Calu3 (cell line): ENCODE results near the gene ALG11. TPM values are rescaled to one million over a fixed set of nuclear protein-coding genes. Genes with fewer than 3 reads are reported as not detected.

ENCODE experiments used
- BruUV-seq: library from RNA; stranded (reverse); fragments of 400-500 nt; replicated peaks from 2 replicates; lab custom pipeline; 2021; lab: Mats Ljungman, UMichigan
- CTCF ChIA-PET: fragments of 300-600 bp; sonication (Branson Sonifier 250); formaldehyde crosslinking; loops from one replicate; lab custom pipeline; 2022; ENCODE audit warnings: antibody characterized with exemption; lab: Charles Lee
- DNase-seq: peaks from one replicate; pipeline ENCODE4 v3.0.0; 2022
- H3K27ac Mint-ChIP-seq: one replicate; pipeline ENCODE4 v1.8.0; 2022; ENCODE audit warnings: mixed read lengths; ENCODE audit not compliant: unreplicated experiment
- H3K27me3 Mint-ChIP-seq: one replicate; pipeline ENCODE4 v1.8.0; 2022; ENCODE audit warnings: mixed read lengths; ENCODE audit not compliant: unreplicated experiment
- H3K36me3 Mint-ChIP-seq: one replicate; pipeline ENCODE4 v1.8.0; 2022; ENCODE audit warnings: mild to moderate bottlenecking, moderate library complexity, mixed read lengths; ENCODE audit not compliant: insufficient read depth, unreplicated experiment
- H3K4me1 Mint-ChIP-seq: one replicate; pipeline ENCODE4 v1.8.0; 2022; ENCODE audit warnings: mild to moderate bottlenecking, low read depth, mixed read lengths; ENCODE audit not compliant: unreplicated experiment
- H3K4me3 Mint-ChIP-seq: one replicate; pipeline ENCODE4 v1.8.0; 2022; ENCODE audit warnings: mild to moderate bottlenecking, low read depth, moderate library complexity, mixed read lengths; ENCODE audit not compliant: unreplicated experiment
- H3K9me3 Mint-ChIP-seq: one replicate; pipeline ENCODE4 v1.8.0; 2022; ENCODE audit warnings: low read depth, mixed read lengths; ENCODE audit not compliant: unreplicated experiment
- intact Hi-C: fragments of 100-400 bp; cut with micrococcal nuclease; formaldehyde crosslinking; loops from one replicate; pipeline ENCODE4 v1.10.0; 2022; ENCODE audit not compliant: unreplicated experiment
- total RNA-seq: library from RNA; stranded (reverse); gene quantifications from 2 replicates; pipeline ENCODE4 v1.2.3, GENCODE V29; 2022
- TF ChIP-seq, protein P1 (sequence below): fragments of 200-600 bp; IDR thresholded peaks from one replicate; pipeline ENCODE4 v1.8.0; 2022; ENCODE audit warnings: antibody characterized with exemption; ENCODE audit not compliant: unreplicated experiment

ALG11 gene
- total RNA-seq, 1 experiment from 2014 or later = 34.3 TPM

DNA sequence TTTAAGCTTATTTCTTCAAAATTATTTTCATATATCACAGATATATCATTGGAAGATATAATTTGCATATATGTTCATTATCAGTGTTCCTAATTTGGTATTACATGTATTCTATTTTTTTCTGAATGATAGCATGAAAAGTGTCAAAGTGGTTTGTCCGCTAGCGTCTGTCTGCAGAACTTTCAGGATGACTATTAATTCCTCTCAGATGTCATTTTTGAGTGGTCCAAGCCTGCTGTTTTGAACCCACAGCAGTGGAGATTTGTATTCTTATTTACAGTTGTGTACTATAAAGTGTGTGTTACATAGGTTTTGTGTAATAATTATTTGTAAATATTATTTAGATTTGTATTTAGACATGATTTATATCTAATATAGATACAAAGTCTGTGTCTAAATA is 20.8 kb downstream of the ALG11 start:
- no peak for DNase-seq
- Mint-ChIP-seq H3K36me3 (peaks cover under 1% of the 10 kb centered on the region), H3K27ac (no peak overlapping the region), H3K27me3 (no peaks in the 10 kb centered on the region), H3K9me3 (peaks cover 2% of the 10 kb centered on the region), H3K4me3 (no peak overlapping the region), H3K4me1 (no peaks in the 10 kb centered on the region)
- intact Hi-C loops = no loop called here
- CTCF ChIA-PET = no interaction called here
- no TSS peak for BruUV-seq
- TF ChIP-seq, protein P1, sequence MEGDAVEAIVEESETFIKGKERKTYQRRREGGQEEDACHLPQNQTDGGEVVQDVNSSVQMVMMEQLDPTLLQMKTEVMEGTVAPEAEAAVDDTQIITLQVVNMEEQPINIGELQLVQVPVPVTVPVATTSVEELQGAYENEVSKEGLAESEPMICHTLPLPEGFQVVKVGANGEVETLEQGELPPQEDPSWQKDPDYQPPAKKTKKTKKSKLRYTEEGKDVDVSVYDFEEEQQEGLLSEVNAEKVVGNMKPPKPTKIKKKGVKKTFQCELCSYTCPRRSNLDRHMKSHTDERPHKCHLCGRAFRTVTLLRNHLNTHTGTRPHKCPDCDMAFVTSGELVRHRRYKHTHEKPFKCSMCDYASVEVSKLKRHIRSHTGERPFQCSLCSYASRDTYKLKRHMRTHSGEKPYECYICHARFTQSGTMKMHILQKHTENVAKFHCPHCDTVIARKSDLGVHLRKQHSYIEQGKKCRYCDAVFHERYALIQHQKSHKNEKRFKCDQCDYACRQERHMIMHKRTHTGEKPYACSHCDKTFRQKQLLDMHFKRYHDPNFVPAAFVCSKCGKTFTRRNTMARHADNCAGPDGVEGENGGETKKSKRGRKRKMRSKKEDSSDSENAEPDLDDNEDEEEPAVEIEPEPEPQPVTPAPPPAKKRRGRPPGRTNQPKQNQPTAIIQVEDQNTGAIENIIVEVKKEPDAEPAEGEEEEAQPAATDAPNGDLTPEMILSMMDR = no peak

DNA sequence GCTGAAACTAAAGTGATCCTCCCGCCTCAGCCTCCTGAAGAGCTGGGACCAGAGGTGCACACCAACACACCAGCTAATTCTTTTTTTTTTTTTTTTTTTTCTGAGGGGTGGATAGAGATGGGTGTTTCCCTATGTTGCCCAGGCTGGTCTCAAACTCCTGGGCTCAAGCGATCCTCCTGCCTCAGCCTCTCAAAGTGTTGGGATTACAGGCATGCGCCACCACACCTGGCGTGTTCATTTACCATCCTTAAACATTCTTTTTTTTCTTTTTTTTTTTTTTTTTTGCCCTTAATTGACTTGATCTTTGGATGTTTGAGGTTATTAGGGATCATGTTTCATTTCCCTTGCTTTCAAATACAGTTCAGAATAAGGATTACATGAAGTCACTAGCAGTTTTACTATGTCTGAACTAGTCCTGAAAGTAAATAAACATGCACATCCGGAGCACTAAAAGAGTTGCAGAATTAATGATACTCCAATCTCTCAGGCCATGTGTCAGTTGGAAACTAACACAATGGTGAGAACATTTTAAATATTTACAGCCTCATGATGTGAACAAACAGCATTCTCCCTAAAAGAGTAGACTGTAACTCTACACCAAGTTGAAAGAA is 22.5 kb downstream of the ALG11 start:
- DNase-seq = no peak
- CTCF ChIA-PET = no interaction called here
- no peaks in the 10 kb centered on the region for H3K27me3 Mint-ChIP-seq
- no peak overlapping the region for H3K27ac Mint-ChIP-seq
- H3K4me1 Mint-ChIP-seq = no peaks in the 10 kb centered on the region
- no peaks in the 10 kb centered on the region for H3K9me3 Mint-ChIP-seq
- H3K4me3 Mint-ChIP-seq = no peak overlapping the region
- no TSS peak for BruUV-seq
- intact Hi-C loops = no loop called here
- TF ChIP-seq, protein P1 = no peak
- no peaks in the 10 kb centered on the region for H3K36me3 Mint-ChIP-seq

DNA sequence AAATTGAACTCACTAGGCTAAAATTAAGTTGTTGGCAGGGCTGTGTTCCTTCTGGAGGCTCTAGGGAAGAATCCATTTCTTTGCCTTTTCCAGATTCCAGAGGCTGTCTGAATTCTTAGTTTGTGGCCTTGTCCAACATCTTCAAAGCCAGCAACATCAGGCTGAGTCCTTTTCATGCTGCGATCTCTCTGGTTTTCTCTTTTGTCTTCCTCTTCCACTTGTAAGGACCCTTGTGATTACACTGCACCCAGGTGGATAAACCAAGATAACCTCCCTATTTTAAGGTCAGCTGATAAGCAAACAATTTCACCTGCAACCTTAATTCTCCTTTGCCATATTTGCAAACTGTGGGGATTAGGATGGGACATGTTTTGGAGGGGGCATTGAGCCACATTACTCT is 23.8 kb downstream of the ALG11 start:
- Mint-ChIP-seq H3K4me3 (no peak overlapping the region), H3K36me3 (no peaks in the 10 kb centered on the region), H3K27me3 (no peaks in the 10 kb centered on the region), H3K27ac (no peak overlapping the region), H3K4me1 (no peaks in the 10 kb centered on the region), H3K9me3 (no peaks in the 10 kb centered on the region)
- TF ChIP-seq, protein P1 = no peak
- no TSS peak for BruUV-seq
- intact Hi-C loops = no loop called here
- CTCF ChIA-PET = no interaction called here
- DNase-seq = no peak

DNA sequence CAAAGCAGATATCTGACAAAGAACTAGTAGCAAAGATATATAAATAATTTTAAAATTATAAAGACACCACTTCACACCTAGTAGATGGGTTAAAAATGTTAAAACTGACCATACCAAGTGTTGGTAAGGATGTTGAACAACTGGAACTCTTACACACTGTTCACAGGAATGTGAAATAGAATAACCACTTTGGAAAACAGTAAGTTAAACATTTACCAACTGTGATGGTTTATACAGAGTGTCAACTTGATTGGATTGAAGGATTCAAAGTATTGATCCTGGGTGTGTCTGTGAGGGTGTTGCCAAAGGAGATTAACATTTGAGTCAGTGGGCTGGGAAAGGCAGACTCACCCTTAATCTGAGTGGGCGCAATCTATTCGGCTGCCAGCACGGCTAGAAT is 31.5 kb downstream of the ALG11 start:
- H3K9me3 Mint-ChIP-seq = no peaks in the 10 kb centered on the region
- H3K27me3 Mint-ChIP-seq = no peaks in the 10 kb centered on the region
- H3K27ac Mint-ChIP-seq = no peak overlapping the region
- no peak for DNase-seq
- TF ChIP-seq, protein P1 = no peak
- no peaks in the 10 kb centered on the region for H3K36me3 Mint-ChIP-seq
- CTCF ChIA-PET = no interaction called here
- H3K4me1 Mint-ChIP-seq = no peaks in the 10 kb centered on the region
- no TSS peak for BruUV-seq
- no peak overlapping the region for H3K4me3 Mint-ChIP-seq
- intact Hi-C loops = no loop called here
